ENCODE results near the gene HOXD4.

The HOXD4 gene

DNA sequence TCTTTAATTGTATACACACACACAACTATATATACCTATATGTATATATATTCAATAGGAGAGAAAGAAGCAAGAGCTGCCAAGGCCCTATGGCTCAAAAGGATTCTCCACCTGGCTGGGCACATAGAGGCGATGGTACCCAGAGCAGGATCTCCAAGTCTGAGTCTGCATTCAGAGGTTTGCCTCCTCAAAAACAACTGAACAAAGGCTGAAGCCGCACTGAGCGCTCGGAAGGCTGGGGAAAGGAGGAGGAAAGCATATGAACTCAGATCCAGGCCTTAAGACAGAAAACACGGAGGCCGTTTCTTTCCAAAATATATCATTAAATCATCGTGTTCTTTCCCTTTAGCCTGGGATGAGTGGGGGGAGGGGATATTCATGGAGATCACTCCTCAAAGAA is 48.2 kb upstream of the HOXD4 start:
- TF ChIP-seq ARNTL (CRISPR knock-in tag; IDR thresholded peaks at IDR 0.05; ENCODE audit: borderline replicate concordance, low read depth) = no peak
- no peak for TF ChIP-seq ZNF565 (CRISPR knock-in tag; conservative IDR thresholded peaks at IDR 0.05; ENCODE audit: low read depth)
- TF ChIP-seq TOX (CRISPR knock-in tag; IDR thresholded peaks at IDR 0.05; ENCODE audit: borderline replicate concordance) = no peak
- TF ChIP-seq CSRNP3 (CRISPR knock-in tag; IDR thresholded peaks at IDR 0.05) = no peak
- TF ChIP-seq POU6F1 (CRISPR knock-in tag; IDR thresholded peaks at IDR 0.05; ENCODE audit: borderline replicate concordance, low read depth) = no peak
- TF ChIP-seq TCF4 (CRISPR knock-in tag; IDR thresholded peaks at IDR 0.05; ENCODE audit: borderline replicate concordance) = no peak
- ATAC-seq = no peak

- no peak for ATAC-seq
- no peak for TF ChIP-seq ISL1 (CRISPR knock-in tag; IDR thresholded peaks at IDR 0.05)
- TF ChIP-seq CSRNP3 (CRISPR knock-in tag; IDR thresholded peaks at IDR 0.05) = no peak
- TF ChIP-seq POU6F1 (CRISPR knock-in tag; IDR thresholded peaks at IDR 0.05; ENCODE audit: borderline replicate concordance, low read depth) = no peak
- no peak for TF ChIP-seq OSR1 (CRISPR knock-in tag; IDR thresholded peaks at IDR 0.05)
- no peak for TF ChIP-seq TOX (CRISPR knock-in tag; IDR thresholded peaks at IDR 0.05; ENCODE audit: borderline replicate concordance)
- TF ChIP-seq ZFP30 (CRISPR knock-in tag; IDR thresholded peaks at IDR 0.05) = no peak
- no peak for TF ChIP-seq ZNF70 (CRISPR knock-in tag; IDR thresholded peaks at IDR 0.05)
- no peak for TF ChIP-seq ZFP3 (CRISPR knock-in tag; IDR thresholded peaks at IDR 0.05)
- TF ChIP-seq SNAI2 (CRISPR knock-in tag; IDR thresholded peaks at IDR 0.05) = no peak
- no peak for TF ChIP-seq PATZ1 (CRISPR knock-in tag; IDR thresholded peaks at IDR 0.05; ENCODE audit: borderline replicate concordance)
Observed at GRCh38 chr2:176103742-176104315, 47.5 kb upstream of the HOXD4 start.

DNA sequence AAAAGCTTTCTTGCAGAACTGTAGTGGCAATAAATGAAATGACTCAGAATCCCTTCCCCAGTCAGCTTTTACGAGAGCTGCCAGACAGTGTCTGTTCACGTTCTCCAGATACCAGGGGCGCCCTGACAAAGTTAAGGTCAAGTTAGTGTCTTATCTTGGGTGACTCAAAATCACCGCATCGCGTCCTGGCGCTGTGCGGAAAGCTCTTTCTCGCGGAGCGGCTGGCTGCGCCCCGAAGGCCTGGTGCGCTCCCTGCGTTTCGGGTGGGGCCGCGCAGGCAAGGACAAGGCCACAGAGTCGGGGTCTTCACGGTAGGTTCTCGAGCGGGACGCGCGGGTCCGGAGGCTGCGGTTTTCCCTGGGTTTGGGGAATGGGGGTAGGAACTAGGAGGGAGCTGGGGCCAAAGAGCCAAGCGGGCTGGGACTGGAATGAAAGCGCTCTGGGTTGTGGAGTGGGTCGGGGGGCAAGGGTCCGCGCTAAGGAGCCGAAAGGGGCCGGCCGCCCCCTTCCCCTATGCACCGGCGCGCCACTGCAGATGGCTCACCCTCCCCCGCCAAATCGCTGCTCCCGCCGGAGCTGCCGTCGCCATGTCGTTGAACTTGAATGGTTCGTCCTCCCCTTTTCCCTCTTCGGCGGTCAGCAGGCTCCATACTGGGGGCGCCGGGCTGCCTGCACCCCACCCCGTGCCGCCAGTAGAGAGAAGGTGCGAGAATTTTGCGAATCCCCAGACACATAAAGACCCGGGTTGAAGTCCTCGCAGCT is 46.9 kb upstream of the HOXD4 start:
- TF ChIP-seq PATZ1 (CRISPR knock-in tag; IDR thresholded peaks at IDR 0.05; ENCODE audit: borderline replicate concordance) = no peak
- TF ChIP-seq CSDC2 (CRISPR knock-in tag; IDR thresholded peaks at IDR 0.05) = no peak
- no peak for TF ChIP-seq BACH2 (CRISPR knock-in tag; IDR thresholded peaks at IDR 0.05; ENCODE audit: borderline replicate concordance)
- no peak for TF ChIP-seq TOX (CRISPR knock-in tag; IDR thresholded peaks at IDR 0.05; ENCODE audit: borderline replicate concordance)
- no peak for TF ChIP-seq ARNTL (CRISPR knock-in tag; IDR thresholded peaks at IDR 0.05; ENCODE audit: borderline replicate concordance, low read depth)
- no peak for TF ChIP-seq ZNF8 (CRISPR knock-in tag; IDR thresholded peaks at IDR 0.05)
- TF ChIP-seq ZFP30 (CRISPR knock-in tag; IDR thresholded peaks at IDR 0.05) = no peak
- TF ChIP-seq RARB (CRISPR knock-in tag; IDR thresholded peaks at IDR 0.05) = no peak
- peak; percentile 42 for ATAC-seq

All from SK-N-SH treated with all-trans-retinoic acid at 6 μM for 48 hours (cell line).